ENCODE measurements around the gene WNT5A. TPM values are rescaled to one million over a fixed set of nuclear protein-coding genes. Genes with fewer than 3 reads are reported as not detected.

Gene WNT5A
- total and polyA plus RNA-seq, 2 donors (not counting 1 experiment from before 2014, with no cell fraction given): not detected

DNA sequence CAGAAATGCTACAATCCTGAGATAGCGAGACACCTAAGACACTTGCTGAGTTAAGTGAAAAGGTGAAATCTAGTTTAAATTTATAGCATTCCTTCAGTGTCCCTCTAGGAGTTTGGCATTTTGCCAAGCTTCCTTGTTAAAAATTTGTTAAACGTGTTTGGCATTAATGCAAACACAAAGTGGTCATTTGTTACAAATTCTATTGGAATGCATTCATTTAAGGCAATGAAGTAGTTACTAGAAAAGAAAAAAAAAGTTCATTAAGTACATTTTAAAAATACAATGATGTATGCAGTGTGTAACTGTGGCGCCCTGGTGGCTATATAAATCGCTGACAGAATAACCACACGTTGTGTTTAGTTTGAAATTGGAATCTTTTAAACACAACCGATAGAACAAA is 31.3 kb upstream of the WNT5A start:
- no peaks in the 10 kb centered on the region for H3K9me3 Mint-ChIP-seq (ENCODE audit: insufficient read depth)

DNA sequence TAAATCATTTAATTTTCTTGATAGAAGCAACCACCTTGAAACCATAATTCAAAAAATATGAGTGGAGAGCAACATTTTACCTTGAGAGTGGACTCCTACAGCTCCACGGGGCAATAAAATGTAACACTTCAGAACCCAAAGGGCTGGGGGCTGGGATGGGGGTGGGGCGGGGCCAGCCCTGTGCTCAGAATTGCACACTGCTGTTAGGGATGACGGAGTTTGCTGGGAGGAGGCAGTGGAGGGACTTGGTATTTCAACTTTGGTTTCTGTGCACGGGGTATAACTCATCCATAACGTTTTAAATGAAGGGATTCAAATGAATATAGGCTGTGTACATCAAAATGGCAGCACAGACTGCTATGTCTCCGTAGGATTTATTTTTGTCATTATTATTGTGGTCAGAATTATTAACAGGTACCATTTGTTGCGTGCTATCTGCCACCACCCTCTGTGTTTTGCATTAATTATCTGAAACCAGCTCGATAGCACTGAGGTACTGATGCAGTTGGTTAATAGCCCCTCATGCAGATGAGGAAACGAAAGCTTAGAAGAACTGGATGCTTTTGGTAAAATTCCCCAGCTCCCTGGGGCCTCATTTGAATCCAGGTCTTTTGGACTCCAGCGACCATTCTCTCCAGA is 29.4 kb upstream of the WNT5A start:
- no peak overlapping the region for H3K27ac Mint-ChIP-seq
- no peaks in the 10 kb centered on the region for H3K79me2 ChIP-seq (ENCODE audit: control insufficient read depth, insufficient read depth, low read length)
- WGBS (ENCODE audit: insufficient coverage): 84% methylated on average over 8 of the region's 10 CpGs
- no peak overlapping the region for H3K4me3 ChIP-seq (ENCODE audit: control extremely low read depth in 1 of 5, extremely low read depth in 1 of 5, insufficient read depth in 1 of 5, low read depth in 2 of 5, low read length in 4 of 5)
- H3K4me1 Mint-ChIP-seq: no peaks in the 10 kb centered on the region
- peaks cover 0 to 3% (median 0%) of the 10 kb centered on the region in 3 donors for H3K9me3 ChIP-seq (ENCODE audit: control extremely low read depth in 1 of 3, control insufficient read depth in 2 of 3, insufficient read depth in 1 of 3, low read length in 2 of 3)
- H3K9me3 Mint-ChIP-seq (ENCODE audit: insufficient read depth): no peaks in the 10 kb centered on the region
- no peaks in the 10 kb centered on the region for H3K4me1 ChIP-seq (ENCODE audit: control insufficient read depth in 2 of 2, insufficient read depth in 2 of 2, low read length in 2 of 2)
- no peak for ATAC-seq (ENCODE audit: low read depth)
- no peak overlapping the region for H3K9ac ChIP-seq (ENCODE audit: low read length)
- H3K27ac ChIP-seq (ENCODE audit: low read length in 2 of 2): no peak overlapping the region
- no peaks in the 10 kb centered on the region for H4K20me1 ChIP-seq (ENCODE audit: control insufficient read depth, insufficient read depth, low read length, poor library complexity, severe bottlenecking)
- no peak overlapping the region for H3K4me3 Mint-ChIP-seq
- H3K27me3 ChIP-seq (replicated peaks in 1 of 4; ENCODE audit: control extremely low read depth in 1 of 4, control insufficient read depth in 3 of 4, insufficient read depth in 4 of 4, low read length in 3 of 4): no peaks in the 10 kb centered on the region
- POLR2A ChIA-PET: no interaction called here
- H3K36me3 ChIP-seq (replicated peaks in 1 of 2; ENCODE audit: control extremely low read depth in 1 of 2, control insufficient read depth in 1 of 2, extremely low read depth in 1 of 2, insufficient read depth in 2 of 2, low read length in 1 of 2): no peaks in the 10 kb centered on the region
- no peak for DNase-seq
- CTCF ChIA-PET: no interaction called here
- no peak overlapping the region for H2AFZ ChIP-seq (ENCODE audit: insufficient read depth, low read depth, low read length, poor library complexity, severe bottlenecking)
- no peak for TF ChIP-seq EZH2 (IDR thresholded peaks at IDR 0.05; ENCODE audit: borderline replicate concordance, insufficient read depth, low read depth, low read length, poor library complexity, severe bottlenecking)
- intact Hi-C loops (cut with micrococcal nuclease): no loop called here
- no peaks in the 10 kb centered on the region for H3K27me3 Mint-ChIP-seq
- H3K4me2 ChIP-seq (replicated peaks; ENCODE audit: low read depth, low read length, poor library complexity, severe bottlenecking): no peak overlapping the region

More for the DNA sequence above, 31.3 kb upstream of the WNT5A start:
- H3K4me3 Mint-ChIP-seq: no peak overlapping the region
- H3K4me1 Mint-ChIP-seq: no peaks in the 10 kb centered on the region
- DNase-seq (no peak), ATAC-seq (ENCODE audit: low read depth) (no peak)
- ChIA-PET CTCF (no interaction called here), POLR2A (no interaction called here)
- Histone ChIP-seq H3K4me1 (ENCODE audit: control insufficient read depth in 2 of 2, insufficient read depth in 2 of 2, low read length in 2 of 2) (no peaks in the 10 kb centered on the region), H3K4me2 (replicated peaks; ENCODE audit: low read depth, low read length, poor library complexity, severe bottlenecking) (no peak overlapping the region), H2AFZ (ENCODE audit: insufficient read depth, low read depth, low read length, poor library complexity, severe bottlenecking) (no peak overlapping the region), H3K4me3 (ENCODE audit: control extremely low read depth in 1 of 5, extremely low read depth in 1 of 5, insufficient read depth in 1 of 5, low read depth in 2 of 5, low read length in 4 of 5) (no peak overlapping the region), H3K27me3 (replicated peaks in 1 of 4; ENCODE audit: control extremely low read depth in 1 of 4, control insufficient read depth in 3 of 4, insufficient read depth in 4 of 4, low read length in 3 of 4) (no peaks in the 10 kb centered on the region), H3K9me3 (ENCODE audit: control extremely low read depth in 1 of 3, control insufficient read depth in 2 of 3, insufficient read depth in 1 of 3, low read length in 2 of 3) (peaks cover 0 to 3% (median 0%) of the 10 kb centered on the region in 3 donors), H3K79me2 (ENCODE audit: control insufficient read depth, insufficient read depth, low read length) (no peaks in the 10 kb centered on the region), H3K9ac (ENCODE audit: low read length) (no peak overlapping the region), H4K20me1 (ENCODE audit: control insufficient read depth, insufficient read depth, low read length, poor library complexity, severe bottlenecking) (no peaks in the 10 kb centered on the region), H3K27ac (ENCODE audit: low read length in 2 of 2) (no peak overlapping the region), H3K36me3 (replicated peaks in 1 of 2; ENCODE audit: control extremely low read depth in 1 of 2, control insufficient read depth in 1 of 2, extremely low read depth in 1 of 2, insufficient read depth in 2 of 2, low read length in 1 of 2) (no peaks in the 10 kb centered on the region)
- WGBS (ENCODE audit: insufficient coverage): 80% methylated on average over 1 of the region's 6 CpGs
- TF ChIP-seq EZH2 (IDR thresholded peaks at IDR 0.05; ENCODE audit: borderline replicate concordance, insufficient read depth, low read depth, low read length, poor library complexity, severe bottlenecking): no peak
- TF ChIP-seq, protein P1, sequence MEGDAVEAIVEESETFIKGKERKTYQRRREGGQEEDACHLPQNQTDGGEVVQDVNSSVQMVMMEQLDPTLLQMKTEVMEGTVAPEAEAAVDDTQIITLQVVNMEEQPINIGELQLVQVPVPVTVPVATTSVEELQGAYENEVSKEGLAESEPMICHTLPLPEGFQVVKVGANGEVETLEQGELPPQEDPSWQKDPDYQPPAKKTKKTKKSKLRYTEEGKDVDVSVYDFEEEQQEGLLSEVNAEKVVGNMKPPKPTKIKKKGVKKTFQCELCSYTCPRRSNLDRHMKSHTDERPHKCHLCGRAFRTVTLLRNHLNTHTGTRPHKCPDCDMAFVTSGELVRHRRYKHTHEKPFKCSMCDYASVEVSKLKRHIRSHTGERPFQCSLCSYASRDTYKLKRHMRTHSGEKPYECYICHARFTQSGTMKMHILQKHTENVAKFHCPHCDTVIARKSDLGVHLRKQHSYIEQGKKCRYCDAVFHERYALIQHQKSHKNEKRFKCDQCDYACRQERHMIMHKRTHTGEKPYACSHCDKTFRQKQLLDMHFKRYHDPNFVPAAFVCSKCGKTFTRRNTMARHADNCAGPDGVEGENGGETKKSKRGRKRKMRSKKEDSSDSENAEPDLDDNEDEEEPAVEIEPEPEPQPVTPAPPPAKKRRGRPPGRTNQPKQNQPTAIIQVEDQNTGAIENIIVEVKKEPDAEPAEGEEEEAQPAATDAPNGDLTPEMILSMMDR (IDR thresholded peaks at IDR 0.05): no peak
- no peak overlapping the region for H3K27ac Mint-ChIP-seq
- H3K27me3 Mint-ChIP-seq: no peaks in the 10 kb centered on the region
- intact Hi-C loops (cut with micrococcal nuclease): no loop called here
